ENCODE measurements around the gene REM2.
A peak's percentile ranks its signal among the peaks of the same experiment; 100 is the strongest.

Gene REM2

DNA sequence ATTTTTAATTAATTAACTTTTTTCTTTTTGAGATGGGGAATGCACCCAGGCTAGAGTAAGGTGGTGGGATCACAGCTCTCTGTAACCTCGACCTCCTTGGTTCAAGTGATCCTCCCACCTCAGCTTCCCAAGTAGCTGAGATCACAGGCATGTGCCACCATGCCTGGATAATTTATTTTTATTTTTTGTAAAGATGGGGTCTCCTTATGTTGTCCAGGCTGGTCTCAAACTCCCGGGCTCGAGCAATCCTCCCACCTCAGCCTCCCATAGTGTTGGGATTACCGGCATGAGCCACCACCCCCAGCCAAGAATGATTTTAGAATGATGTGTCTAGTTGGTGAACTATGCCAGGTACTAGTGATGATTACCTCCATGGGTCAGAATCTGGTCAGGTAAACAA lies 18.0 kb upstream of the REM2 start:
- 95% methylated on average over 4 of the region's 4 CpGs for WGBS, 2 experiments
- Histone ChIP-seq H3K36me3 (ENCODE audit: control insufficient read depth, insufficient read depth, low read length) (no peaks in the 10 kb centered on the region), H3K4me1 (ENCODE audit: control insufficient read depth, insufficient read depth, low read length) (no peaks in the 10 kb centered on the region)

DNA sequence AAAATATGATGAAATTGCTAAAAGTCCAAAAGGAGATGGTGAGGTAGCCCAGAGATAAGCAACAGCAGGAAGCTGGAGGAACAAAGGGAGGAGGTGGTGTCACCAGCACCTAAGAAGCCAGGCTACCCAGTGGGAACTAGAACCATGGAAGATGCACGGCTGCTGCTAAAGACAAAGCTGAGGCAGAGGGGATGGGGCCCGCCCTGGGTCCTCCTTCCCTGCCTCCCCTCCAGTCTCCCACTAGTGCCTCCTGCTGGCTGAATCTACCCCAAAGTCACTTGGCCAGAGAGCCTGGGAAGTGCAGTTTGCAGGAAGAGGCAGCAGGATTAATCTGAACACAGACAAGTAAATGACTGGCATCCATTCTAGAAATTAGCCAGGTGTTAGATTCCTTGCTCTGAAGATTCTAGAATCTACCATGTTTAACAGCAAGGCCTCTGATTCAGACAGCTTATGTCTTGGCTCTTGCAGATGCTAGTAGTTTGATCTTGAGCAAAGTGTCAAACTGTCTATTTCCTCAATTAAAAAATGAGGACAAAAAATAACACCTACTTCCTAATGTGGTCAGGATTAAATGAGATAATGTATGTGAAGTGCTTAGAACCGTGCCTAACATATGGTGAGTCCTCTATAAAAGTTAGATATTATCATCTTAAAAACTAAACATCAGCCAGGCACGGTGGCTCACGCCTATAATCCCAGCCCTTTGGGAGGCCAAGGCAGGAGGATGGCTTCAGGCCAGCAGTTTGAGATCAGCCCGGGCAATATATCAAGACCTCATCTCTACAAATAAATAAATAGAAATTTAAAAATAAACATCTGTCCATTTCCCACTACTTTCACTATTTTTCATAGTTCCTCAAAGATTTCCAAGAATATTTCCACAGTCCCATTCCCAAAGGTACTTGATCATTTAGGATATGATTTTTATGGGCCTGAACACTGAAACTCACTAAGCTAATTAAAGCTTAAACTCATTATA lies 17.3 kb upstream of the REM2 start:
- Histone ChIP-seq H3K4me1 (ENCODE audit: control insufficient read depth, insufficient read depth, low read length) (peaks cover 4% of the 10 kb centered on the region), H3K27ac (ENCODE audit: insufficient read depth, low read depth, low read length, poor library complexity, severe bottlenecking) (no peak overlapping the region), H3K9me3 (ENCODE audit: control insufficient read depth, low read length) (no peaks in the 10 kb centered on the region), H3K4me3 (ENCODE audit: insufficient read depth, low read depth, low read length) (no peak overlapping the region), H3K27me3 (ENCODE audit: control insufficient read depth, insufficient read depth, low read length, poor library complexity, severe bottlenecking) (no peaks in the 10 kb centered on the region), H3K36me3 (ENCODE audit: control insufficient read depth, insufficient read depth, low read length) (no peaks in the 10 kb centered on the region)
- WGBS, 2 experiments: 67 to 73% methylated on average over 5 of the region's 6 CpGs

More for the DNA sequence above, 18.0 kb upstream of the REM2 start:
- Histone ChIP-seq H3K9me3 (ENCODE audit: control insufficient read depth, low read length) (no peaks in the 10 kb centered on the region), H3K4me3 (ENCODE audit: insufficient read depth, low read depth, low read length) (no peak overlapping the region), H3K27me3 (ENCODE audit: control insufficient read depth, insufficient read depth, low read length, poor library complexity, severe bottlenecking) (no peaks in the 10 kb centered on the region), H3K27ac (ENCODE audit: insufficient read depth, low read depth, low read length, poor library complexity, severe bottlenecking) (no peak overlapping the region)

DNA sequence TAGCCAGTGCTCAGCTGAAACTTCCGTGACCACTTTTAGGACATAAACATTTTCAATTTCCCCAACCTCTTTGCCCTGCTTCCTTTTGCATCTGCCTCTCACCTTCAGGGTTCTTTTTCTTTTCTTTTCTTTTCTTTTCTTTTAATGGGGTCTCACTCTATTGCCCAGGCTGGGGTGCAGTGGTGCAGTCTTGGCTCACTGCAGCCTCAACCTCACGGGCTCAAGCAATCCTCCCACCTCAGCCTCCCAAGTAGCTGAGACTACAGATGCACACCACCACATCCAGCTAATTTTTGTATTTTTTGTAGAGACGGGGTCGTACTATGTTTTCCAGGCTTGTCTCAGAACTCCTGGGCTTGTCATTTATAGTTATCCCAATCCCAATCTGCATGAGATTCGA lies 16.1 kb upstream of the REM2 start:
- Histone ChIP-seq H3K4me3 (ENCODE audit: insufficient read depth, low read depth, low read length) (no peak overlapping the region), H3K27ac (ENCODE audit: insufficient read depth, low read depth, low read length, poor library complexity, severe bottlenecking) (no peak overlapping the region), H3K4me1 (ENCODE audit: control insufficient read depth, insufficient read depth, low read length) (peaks cover 7% of the 10 kb centered on the region), H3K36me3 (ENCODE audit: control insufficient read depth, insufficient read depth, low read length) (no peaks in the 10 kb centered on the region), H3K27me3 (ENCODE audit: control insufficient read depth, insufficient read depth, low read length, poor library complexity, severe bottlenecking) (no peaks in the 10 kb centered on the region), H3K9me3 (ENCODE audit: control insufficient read depth, low read length) (no peaks in the 10 kb centered on the region)
- WGBS, 2 experiments: 93 to 96% methylated on average over 5 of the region's 5 CpGs

DNA sequence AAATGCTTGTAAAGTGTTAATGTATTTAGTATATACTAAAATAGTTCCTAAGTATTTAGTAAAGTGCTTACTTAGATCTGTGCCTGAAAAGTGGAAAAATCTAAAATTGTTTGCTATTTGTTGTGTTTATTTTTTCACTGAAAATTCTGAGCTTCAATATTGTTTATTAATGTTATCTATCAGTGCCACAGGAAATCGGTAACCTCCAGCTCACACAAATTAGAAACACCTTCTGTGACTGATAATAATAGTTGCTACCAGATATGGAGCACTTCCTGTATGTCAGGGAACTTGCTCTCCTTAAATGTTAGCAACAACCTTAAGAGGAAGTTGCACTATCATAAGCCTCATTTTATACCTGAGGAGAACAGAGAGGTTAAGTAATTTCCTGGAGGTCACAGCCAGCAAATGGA lies 12.2 kb upstream of the REM2 start:
- Histone ChIP-seq H3K9me3 (ENCODE audit: control insufficient read depth, low read length) (no peaks in the 10 kb centered on the region), H3K36me3 (ENCODE audit: control insufficient read depth, insufficient read depth, low read length) (no peaks in the 10 kb centered on the region), H3K4me3 (ENCODE audit: insufficient read depth, low read depth, low read length) (peak overlapping the region; percentile 79), H3K4me1 (ENCODE audit: control insufficient read depth, insufficient read depth, low read length) (peaks cover 7% of the 10 kb centered on the region), H3K27ac (ENCODE audit: insufficient read depth, low read depth, low read length, poor library complexity, severe bottlenecking) (peak overlapping the region; percentile 42), H3K27me3 (ENCODE audit: control insufficient read depth, insufficient read depth, low read length, poor library complexity, severe bottlenecking) (no peaks in the 10 kb centered on the region)
- 20% methylated on average over 1 of the region's 1 CpG; no CpG with 5 or more reads in 1 of the 2 experiments for WGBS, 2 experiments

DNA sequence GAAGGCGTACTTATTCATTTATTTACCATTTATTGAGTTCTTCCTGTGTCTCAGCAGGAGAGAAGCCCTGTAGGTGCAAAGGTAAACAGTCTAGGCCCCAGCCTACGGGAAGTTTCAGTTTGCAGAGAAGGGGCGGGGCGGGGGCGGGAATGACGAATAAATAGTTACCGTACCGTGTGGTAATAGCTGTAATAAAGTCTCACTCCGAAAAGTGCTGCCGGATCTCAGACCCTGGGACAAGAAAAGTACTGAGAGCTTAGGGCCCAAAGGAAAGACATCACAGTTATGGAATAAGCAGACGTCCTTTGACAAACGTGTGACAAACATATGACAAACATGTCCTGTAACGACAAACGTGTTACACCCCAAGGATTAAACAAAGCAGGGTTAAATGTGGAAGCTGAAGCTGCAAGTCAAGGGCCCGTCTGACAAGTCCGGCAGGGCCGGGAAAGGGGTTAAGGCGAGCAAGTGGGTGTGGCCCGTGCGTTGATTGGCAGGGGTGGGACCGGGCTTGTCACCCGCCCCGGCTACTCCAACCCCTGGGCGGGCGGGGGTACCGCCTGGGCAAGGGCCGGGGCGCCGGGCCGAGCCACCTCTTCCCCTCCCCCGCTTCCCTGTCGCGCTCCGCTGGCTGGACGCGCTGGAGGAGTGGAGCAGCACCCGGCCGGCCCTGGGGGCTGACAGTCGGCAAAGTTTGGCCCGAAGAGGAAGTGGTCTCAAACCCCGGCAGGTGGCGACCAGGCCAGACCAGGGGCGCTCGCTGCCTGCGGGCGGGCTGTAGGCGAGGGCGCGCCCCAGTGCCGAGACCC lies 11.6 kb upstream of the REM2 start, which contains the start of gene LRP10:
Gene LRP10 (plus strand): TSS at position 517 of the 809 bp plus-strand sequence. CDS start 564 bp downstream, outside the sequence.
- Histone ChIP-seq H3K27me3 (ENCODE audit: control insufficient read depth, insufficient read depth, low read length, poor library complexity, severe bottlenecking) (no peaks in the 10 kb centered on the region), H3K27ac (ENCODE audit: insufficient read depth, low read depth, low read length, poor library complexity, severe bottlenecking) (peak within 1 kb of the TSS; percentile 81), H3K4me1 (ENCODE audit: control insufficient read depth, insufficient read depth, low read length) (peaks cover 7% of the 10 kb centered on the region), H3K9me3 (ENCODE audit: control insufficient read depth, low read length) (no peaks in the 10 kb centered on the region), H3K4me3 (ENCODE audit: insufficient read depth, low read depth, low read length) (peak within 1 kb of the TSS; percentile 79), H3K36me3 (ENCODE audit: control insufficient read depth, insufficient read depth, low read length) (no peaks in the 10 kb centered on the region)
- WGBS, 2 experiments: 0% methylated on average over 50 of the region's 50 CpGs

- 0 to 1% methylated on average over 45 of the region's 45 CpGs for WGBS, 2 experiments
- Histone ChIP-seq H3K27me3 (ENCODE audit: control insufficient read depth, insufficient read depth, low read length, poor library complexity, severe bottlenecking) (no peaks in the 10 kb centered on the region), H3K27ac (ENCODE audit: insufficient read depth, low read depth, low read length, poor library complexity, severe bottlenecking) (peak overlapping the region; percentile 81), H3K36me3 (ENCODE audit: control insufficient read depth, insufficient read depth, low read length) (no peaks in the 10 kb centered on the region), H3K4me1 (ENCODE audit: control insufficient read depth, insufficient read depth, low read length) (peaks cover 7% of the 10 kb centered on the region), H3K9me3 (ENCODE audit: control insufficient read depth, low read length) (no peaks in the 10 kb centered on the region), H3K4me3 (ENCODE audit: insufficient read depth, low read depth, low read length) (peak overlapping the region; percentile 79)
Observed at GRCh38 chr14:22872033-22872832, 10.8 kb upstream of the REM2 start.

GRCh38 chr14:22872833-22873520 lies 10.0 kb upstream of the REM2 start:
- no peaks in the 10 kb centered on the region for H3K36me3 ChIP-seq (ENCODE audit: control insufficient read depth, insufficient read depth, low read length)
- H3K4me3 ChIP-seq (ENCODE audit: insufficient read depth, low read depth, low read length): peak overlapping the region; percentile 79
- WGBS, 2 experiments: 71 to 76% methylated on average over 10 of the region's 10 CpGs
- H3K9me3 ChIP-seq (ENCODE audit: control insufficient read depth, low read length): no peaks in the 10 kb centered on the region
- H3K27ac ChIP-seq (ENCODE audit: insufficient read depth, low read depth, low read length, poor library complexity, severe bottlenecking): peak overlapping the region; percentile 9
- H3K4me1 ChIP-seq (ENCODE audit: control insufficient read depth, insufficient read depth, low read length): peaks cover 7% of the 10 kb centered on the region
- H3K27me3 ChIP-seq (ENCODE audit: control insufficient read depth, insufficient read depth, low read length, poor library complexity, severe bottlenecking): no peaks in the 10 kb centered on the region

DNA sequence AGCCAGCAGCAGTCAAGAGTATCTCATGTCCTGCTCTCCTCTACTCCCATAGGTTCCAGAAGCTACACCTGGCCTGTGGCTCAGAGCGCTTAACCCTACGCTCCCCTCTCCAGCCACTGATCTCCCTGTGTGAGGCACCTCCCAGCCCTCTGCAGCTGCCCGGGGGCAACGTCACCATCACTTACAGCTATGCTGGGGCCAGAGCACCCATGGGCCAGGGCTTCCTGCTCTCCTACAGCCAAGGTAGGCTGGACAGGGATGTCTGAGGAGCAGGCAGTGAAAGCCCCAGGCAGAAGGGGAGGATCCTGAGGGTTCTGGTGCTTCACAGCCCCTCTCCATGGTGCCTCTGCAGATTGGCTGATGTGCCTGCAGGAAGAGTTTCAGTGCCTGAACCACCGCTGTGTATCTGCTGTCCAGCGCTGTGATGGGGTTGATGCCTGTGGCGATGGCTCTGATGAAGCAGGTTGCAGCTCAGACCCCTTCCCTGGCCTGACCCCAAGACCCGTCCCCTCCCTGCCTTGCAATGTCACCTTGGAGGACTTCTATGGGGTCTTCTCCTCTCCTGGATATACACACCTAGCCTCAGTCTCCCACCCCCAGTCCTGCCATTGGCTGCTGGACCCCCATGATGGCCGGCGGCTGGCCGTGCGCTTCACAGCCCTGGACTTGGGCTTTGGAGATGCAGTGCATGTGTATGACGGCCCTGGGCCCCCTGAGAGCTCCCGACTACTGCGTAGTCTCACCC lies 7.8 kb upstream of the REM2 start:
- 93% methylated on average over 15 of the region's 15 CpGs for WGBS, 2 experiments
- H3K4me3 ChIP-seq (ENCODE audit: insufficient read depth, low read depth, low read length): no peak overlapping the region
- no peaks in the 10 kb centered on the region for H3K9me3 ChIP-seq (ENCODE audit: control insufficient read depth, low read length)
- H3K27ac ChIP-seq (ENCODE audit: insufficient read depth, low read depth, low read length, poor library complexity, severe bottlenecking): no peak overlapping the region
- H3K4me1 ChIP-seq (ENCODE audit: control insufficient read depth, insufficient read depth, low read length): peaks cover 7% of the 10 kb centered on the region
- H3K36me3 ChIP-seq (ENCODE audit: control insufficient read depth, insufficient read depth, low read length): no peaks in the 10 kb centered on the region
- no peaks in the 10 kb centered on the region for H3K27me3 ChIP-seq (ENCODE audit: control insufficient read depth, insufficient read depth, low read length, poor library complexity, severe bottlenecking)
